ENCODE results near the gene PTTG1IP2.

Gene PTTG1IP2

GRCh38 chr7:90485734-90486316 lies 16.4 kb downstream of the PTTG1IP2 start:
- Histone ChIP-seq H3K4me3 (ENCODE audit: low read length) (no peak overlapping the region), H3K9me3 (ENCODE audit: control insufficient read depth, low read length) (no peaks in the 10 kb centered on the region), H3K27me3 (ENCODE audit: control insufficient read depth, insufficient read depth, low read length) (no peaks in the 10 kb centered on the region), H3K4me1 (ENCODE audit: control insufficient read depth, insufficient read depth, low read length) (no peaks in the 10 kb centered on the region), H3K36me3 (ENCODE audit: control insufficient read depth, insufficient read depth, low read length) (no peaks in the 10 kb centered on the region), H3K9ac (ENCODE audit: low read length) (no peak overlapping the region)

- H3K4me1 ChIP-seq (ENCODE audit: control insufficient read depth, insufficient read depth, low read length), result no peaks in the 10 kb centered on the region
- H3K4me3 ChIP-seq (ENCODE audit: low read length), result no peak overlapping the region
- no peaks in the 10 kb centered on the region for H3K27me3 ChIP-seq (ENCODE audit: control insufficient read depth, insufficient read depth, low read length)
- no peaks in the 10 kb centered on the region for H3K9me3 ChIP-seq (ENCODE audit: control insufficient read depth, low read length)
- no peak overlapping the region for H3K9ac ChIP-seq (ENCODE audit: low read length)
- H3K36me3 ChIP-seq (ENCODE audit: control insufficient read depth, insufficient read depth, low read length), result no peaks in the 10 kb centered on the region
Measured at GRCh38 chr7:90487808-90488207, 18.4 kb downstream of the PTTG1IP2 start.

GRCh38 chr7:90488220-90488619 lies 18.8 kb downstream of the PTTG1IP2 start:
- Histone ChIP-seq H3K4me1 (ENCODE audit: control insufficient read depth, insufficient read depth, low read length) (no peaks in the 10 kb centered on the region), H3K9me3 (ENCODE audit: control insufficient read depth, low read length) (no peaks in the 10 kb centered on the region), H3K9ac (ENCODE audit: low read length) (no peak overlapping the region), H3K36me3 (ENCODE audit: control insufficient read depth, insufficient read depth, low read length) (no peaks in the 10 kb centered on the region), H3K27me3 (ENCODE audit: control insufficient read depth, insufficient read depth, low read length) (no peaks in the 10 kb centered on the region), H3K4me3 (ENCODE audit: low read length) (no peak overlapping the region)

- H3K9me3 ChIP-seq (ENCODE audit: control insufficient read depth, low read length), result no peaks in the 10 kb centered on the region
- no peak overlapping the region for H3K9ac ChIP-seq (ENCODE audit: low read length)
- H3K4me3 ChIP-seq (ENCODE audit: low read length), result no peak overlapping the region
- H3K27me3 ChIP-seq (ENCODE audit: control insufficient read depth, insufficient read depth, low read length), result no peaks in the 10 kb centered on the region
- H3K36me3 ChIP-seq (ENCODE audit: control insufficient read depth, insufficient read depth, low read length), result no peaks in the 10 kb centered on the region
- no peaks in the 10 kb centered on the region for H3K4me1 ChIP-seq (ENCODE audit: control insufficient read depth, insufficient read depth, low read length)
Measured at GRCh38 chr7:90492250-90492649, 22.8 kb downstream of the PTTG1IP2 start.

GRCh38 chr7:90495241-90495640 lies 25.8 kb downstream of the PTTG1IP2 start:
- H3K4me1 ChIP-seq (ENCODE audit: control insufficient read depth, insufficient read depth, low read length), result no peaks in the 10 kb centered on the region
- no peak overlapping the region for H3K9ac ChIP-seq (ENCODE audit: low read length)

GRCh38 chr7:90502539-90502938 lies 33.1 kb downstream of the PTTG1IP2 start:
- Histone ChIP-seq H3K4me1 (ENCODE audit: control insufficient read depth, insufficient read depth, low read length) (no peaks in the 10 kb centered on the region), H3K9ac (ENCODE audit: low read length) (no peak overlapping the region), H3K27me3 (ENCODE audit: control insufficient read depth, insufficient read depth, low read length) (no peaks in the 10 kb centered on the region), H3K36me3 (ENCODE audit: control insufficient read depth, insufficient read depth, low read length) (no peaks in the 10 kb centered on the region), H3K9me3 (ENCODE audit: control insufficient read depth, low read length) (no peaks in the 10 kb centered on the region), H3K4me3 (ENCODE audit: low read length) (no peak overlapping the region)

More at GRCh38 chr7:90495241-90495640, 25.8 kb downstream of the PTTG1IP2 start:
- H3K9me3 ChIP-seq (ENCODE audit: control insufficient read depth, low read length), result no peaks in the 10 kb centered on the region
- no peaks in the 10 kb centered on the region for H3K36me3 ChIP-seq (ENCODE audit: control insufficient read depth, insufficient read depth, low read length)
- H3K27me3 ChIP-seq (ENCODE audit: control insufficient read depth, insufficient read depth, low read length), result no peaks in the 10 kb centered on the region
- no peak overlapping the region for H3K4me3 ChIP-seq (ENCODE audit: low read length)

- H3K27me3 ChIP-seq (ENCODE audit: control insufficient read depth, insufficient read depth, low read length), result no peaks in the 10 kb centered on the region
- H3K9me3 ChIP-seq (ENCODE audit: control insufficient read depth, low read length), result no peaks in the 10 kb centered on the region
- H3K9ac ChIP-seq (ENCODE audit: low read length), result no peak overlapping the region
- H3K36me3 ChIP-seq (ENCODE audit: control insufficient read depth, insufficient read depth, low read length), result no peaks in the 10 kb centered on the region
- no peak overlapping the region for H3K4me3 ChIP-seq (ENCODE audit: low read length)
- H3K4me1 ChIP-seq (ENCODE audit: control insufficient read depth, insufficient read depth, low read length), result no peaks in the 10 kb centered on the region
Measured at GRCh38 chr7:90503367-90503766, 33.9 kb downstream of the PTTG1IP2 start.

GRCh38 chr7:90507692-90508091 lies 38.3 kb downstream of the PTTG1IP2 start:
- no peaks in the 10 kb centered on the region for H3K9me3 ChIP-seq (ENCODE audit: control insufficient read depth, low read length)
- no peak overlapping the region for H3K9ac ChIP-seq (ENCODE audit: low read length)
- H3K27me3 ChIP-seq (ENCODE audit: control insufficient read depth, insufficient read depth, low read length), result no peaks in the 10 kb centered on the region
- no peaks in the 10 kb centered on the region for H3K36me3 ChIP-seq (ENCODE audit: control insufficient read depth, insufficient read depth, low read length)
- no peak overlapping the region for H3K4me3 ChIP-seq (ENCODE audit: low read length)
- no peaks in the 10 kb centered on the region for H3K4me1 ChIP-seq (ENCODE audit: control insufficient read depth, insufficient read depth, low read length)

- no peaks in the 10 kb centered on the region for H3K27me3 ChIP-seq (ENCODE audit: control insufficient read depth, insufficient read depth, low read length)
- H3K4me3 ChIP-seq (ENCODE audit: low read length), result no peak overlapping the region
- no peak overlapping the region for H3K9ac ChIP-seq (ENCODE audit: low read length)
- H3K9me3 ChIP-seq (ENCODE audit: control insufficient read depth, low read length), result no peaks in the 10 kb centered on the region
- no peaks in the 10 kb centered on the region for H3K4me1 ChIP-seq (ENCODE audit: control insufficient read depth, insufficient read depth, low read length)
- H3K36me3 ChIP-seq (ENCODE audit: control insufficient read depth, insufficient read depth, low read length), result no peaks in the 10 kb centered on the region
Measured at GRCh38 chr7:90511776-90512175, 42.3 kb downstream of the PTTG1IP2 start.

- H3K9me3 ChIP-seq (ENCODE audit: control insufficient read depth, low read length), result no peaks in the 10 kb centered on the region
- no peak overlapping the region for H3K4me3 ChIP-seq (ENCODE audit: low read length)
- no peaks in the 10 kb centered on the region for H3K4me1 ChIP-seq (ENCODE audit: control insufficient read depth, insufficient read depth, low read length)
- H3K27me3 ChIP-seq (ENCODE audit: control insufficient read depth, insufficient read depth, low read length), result no peaks in the 10 kb centered on the region
- H3K36me3 ChIP-seq (ENCODE audit: control insufficient read depth, insufficient read depth, low read length), result no peaks in the 10 kb centered on the region
- no peak overlapping the region for H3K9ac ChIP-seq (ENCODE audit: low read length)
Measured at GRCh38 chr7:90512821-90513254, 43.4 kb downstream of the PTTG1IP2 start.

GRCh38 chr7:90516257-90516656 lies 46.8 kb downstream of the PTTG1IP2 start:
- H3K4me1 ChIP-seq (ENCODE audit: control insufficient read depth, insufficient read depth, low read length), result no peaks in the 10 kb centered on the region
- H3K36me3 ChIP-seq (ENCODE audit: control insufficient read depth, insufficient read depth, low read length), result no peaks in the 10 kb centered on the region
- H3K27me3 ChIP-seq (ENCODE audit: control insufficient read depth, insufficient read depth, low read length), result no peaks in the 10 kb centered on the region
- H3K9me3 ChIP-seq (ENCODE audit: control insufficient read depth, low read length), result no peaks in the 10 kb centered on the region
- H3K9ac ChIP-seq (ENCODE audit: low read length), result no peak overlapping the region
- H3K4me3 ChIP-seq (ENCODE audit: low read length), result no peak overlapping the region

GRCh38 chr7:90518630-90519029 lies 49.2 kb downstream of the PTTG1IP2 start:
- H3K4me3 ChIP-seq (ENCODE audit: low read length), result no peak overlapping the region
- H3K9ac ChIP-seq (ENCODE audit: low read length), result no peak overlapping the region
- H3K4me1 ChIP-seq (ENCODE audit: control insufficient read depth, insufficient read depth, low read length), result no peaks in the 10 kb centered on the region
- no peaks in the 10 kb centered on the region for H3K9me3 ChIP-seq (ENCODE audit: control insufficient read depth, low read length)
- no peaks in the 10 kb centered on the region for H3K27me3 ChIP-seq (ENCODE audit: control insufficient read depth, insufficient read depth, low read length)
- H3K36me3 ChIP-seq (ENCODE audit: control insufficient read depth, insufficient read depth, low read length), result no peaks in the 10 kb centered on the region

- no peaks in the 10 kb centered on the region for H3K36me3 ChIP-seq (ENCODE audit: control insufficient read depth, insufficient read depth, low read length)
- no peaks in the 10 kb centered on the region for H3K27me3 ChIP-seq (ENCODE audit: control insufficient read depth, insufficient read depth, low read length)
- H3K4me3 ChIP-seq (ENCODE audit: low read length), result no peak overlapping the region
- no peaks in the 10 kb centered on the region for H3K4me1 ChIP-seq (ENCODE audit: control insufficient read depth, insufficient read depth, low read length)
- H3K9ac ChIP-seq (ENCODE audit: low read length), result no peak overlapping the region
- H3K9me3 ChIP-seq (ENCODE audit: control insufficient read depth, low read length), result no peaks in the 10 kb centered on the region
Measured at GRCh38 chr7:90520484-90520883, 51.0 kb downstream of the PTTG1IP2 start.

Data from mucosa of stomach (tissue), 1 donor.